ENCODE results near the gene ZNF483.
"Not testable (repeated sequence)": the region's sequence is repeated elsewhere in the genome, so short reads cannot be mapped to it uniquely, and the experiment has no call there.

Gene ZNF483

GRCh38 chr9:111615928-111616327 lies 90.9 kb downstream of the ZNF483 start:
- no peak for DNase-seq

GRCh38 chr9:111617349-111617748 lies 92.4 kb downstream of the ZNF483 start:
- not testable (repeated sequence) for DNase-seq

- DNase-seq: no peak
These were observed 97.0 kb downstream of the ZNF483 start for GRCh38 chr9:111621895-111622480.

- DNase-seq: no peak
These were observed 97.6 kb downstream of the ZNF483 start for GRCh38 chr9:111622626-111623025.

Measured in T-helper 9 cell (primary cell).